Measurements from ENCODE around the gene IMMP2L. TPM values are rescaled to one million over a fixed set of nuclear protein-coding genes. Genes with fewer than 3 reads are reported as not detected.

Gene IMMP2L
- total and polyA plus RNA-seq, 2 donors (not counting 3 experiments of a cell fraction or from before 2014, with no cell fraction given): 9.9 to 11.8 TPM

DNA sequence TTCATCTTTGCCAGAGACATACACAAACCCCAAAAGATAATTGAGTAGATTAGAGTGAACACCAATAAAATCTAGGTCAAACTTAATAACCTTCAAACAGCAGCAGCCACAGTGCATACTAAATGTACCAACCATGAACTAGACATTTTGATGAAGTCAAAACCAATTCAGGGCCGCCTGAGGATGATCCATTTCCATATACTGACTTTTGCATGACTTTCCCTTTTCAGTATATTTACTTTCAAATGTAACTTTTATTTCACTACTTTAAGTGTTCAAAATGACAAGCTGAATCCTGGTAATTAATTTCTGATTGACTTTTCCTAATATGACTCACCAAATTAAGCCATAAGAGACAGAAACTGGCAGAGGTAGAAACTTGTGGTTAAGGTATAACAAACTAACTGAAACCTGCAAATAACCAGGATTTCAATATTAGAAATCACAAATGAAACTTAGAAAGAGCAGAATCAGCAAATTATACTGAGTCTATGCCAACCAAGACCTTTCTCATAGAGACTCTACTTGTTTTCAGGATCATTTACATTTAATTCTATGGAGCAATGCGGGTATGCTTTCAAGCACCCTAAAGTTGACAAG, 643.2 kb downstream of the IMMP2L start:
- ChIA-PET CTCF (no interaction called here), POLR2A (no interaction called here)
- no peak overlapping the region for H2AFZ ChIP-seq (ENCODE audit: low read depth, low read length)
- intact Hi-C loops (cut with micrococcal nuclease): no loop called here
- H3K9ac ChIP-seq (replicated peaks; ENCODE audit: extremely low read depth, insufficient read depth, low read length): no peak overlapping the region
- no peaks in the 10 kb centered on the region for H3K27me3 ChIP-seq (ENCODE audit: control insufficient read depth in 2 of 2, insufficient read depth in 2 of 2, low read length in 2 of 2)
- no peak overlapping the region for H3K27ac ChIP-seq (ENCODE audit: insufficient read depth, low read depth, low read length)
- H3K9me3 ChIP-seq (replicated peaks; ENCODE audit: control insufficient read depth, insufficient read depth, low read length): no peaks in the 10 kb centered on the region
- H3K79me2 ChIP-seq (ENCODE audit: control insufficient read depth, insufficient read depth, low read length): no peaks in the 10 kb centered on the region
- DNase-seq (ENCODE audit: low read depth, low spot score): no peak
- peaks cover 15% of the 10 kb centered on the region for H3K4me1 ChIP-seq (ENCODE audit: control insufficient read depth, extremely low read depth, insufficient read depth, low read length)
- no peak for FAIRE-seq
- H3K4me2 ChIP-seq (ENCODE audit: insufficient read depth, low read length): no peak overlapping the region
- no TSS peak for BruUV-seq (replicated peaks)
- H3K36me3 ChIP-seq (ENCODE audit: control insufficient read depth in 2 of 2, extremely low read depth in 1 of 2, insufficient read depth in 2 of 2, low read length in 2 of 2): no peaks in the 10 kb centered on the region
- H4K20me1 ChIP-seq (replicated peaks; ENCODE audit: control insufficient read depth, extremely low read depth, insufficient read depth, low read length): no peaks in the 10 kb centered on the region
- dilution Hi-C loops (cut with MboI; ENCODE audit: extremely low pct_ligation_motif_present, low sequenced_read_pairs): no loop called here
- H3K9me1 ChIP-seq (replicated peaks; ENCODE audit: control insufficient read depth, extremely low read depth, insufficient read depth, low read length): no peaks in the 10 kb centered on the region
- no peak for TF ChIP-seq POLR2AphosphoS5 (IDR thresholded peaks at IDR 0.05; ENCODE audit: insufficient read depth, low read depth, low read length)
- TF ChIP-seq, protein P1, sequence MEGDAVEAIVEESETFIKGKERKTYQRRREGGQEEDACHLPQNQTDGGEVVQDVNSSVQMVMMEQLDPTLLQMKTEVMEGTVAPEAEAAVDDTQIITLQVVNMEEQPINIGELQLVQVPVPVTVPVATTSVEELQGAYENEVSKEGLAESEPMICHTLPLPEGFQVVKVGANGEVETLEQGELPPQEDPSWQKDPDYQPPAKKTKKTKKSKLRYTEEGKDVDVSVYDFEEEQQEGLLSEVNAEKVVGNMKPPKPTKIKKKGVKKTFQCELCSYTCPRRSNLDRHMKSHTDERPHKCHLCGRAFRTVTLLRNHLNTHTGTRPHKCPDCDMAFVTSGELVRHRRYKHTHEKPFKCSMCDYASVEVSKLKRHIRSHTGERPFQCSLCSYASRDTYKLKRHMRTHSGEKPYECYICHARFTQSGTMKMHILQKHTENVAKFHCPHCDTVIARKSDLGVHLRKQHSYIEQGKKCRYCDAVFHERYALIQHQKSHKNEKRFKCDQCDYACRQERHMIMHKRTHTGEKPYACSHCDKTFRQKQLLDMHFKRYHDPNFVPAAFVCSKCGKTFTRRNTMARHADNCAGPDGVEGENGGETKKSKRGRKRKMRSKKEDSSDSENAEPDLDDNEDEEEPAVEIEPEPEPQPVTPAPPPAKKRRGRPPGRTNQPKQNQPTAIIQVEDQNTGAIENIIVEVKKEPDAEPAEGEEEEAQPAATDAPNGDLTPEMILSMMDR (IDR thresholded peaks at IDR 0.05; ENCODE audit: extremely low read depth in 1 of 2, insufficient read depth in 1 of 2, low read depth in 1 of 2, low read length in 2 of 2): no peak
- no peak for TF ChIP-seq POLR2A (IDR thresholded peaks at IDR 0.05; ENCODE audit: low read depth, low read length)
- TF ChIP-seq, protein P2, sequence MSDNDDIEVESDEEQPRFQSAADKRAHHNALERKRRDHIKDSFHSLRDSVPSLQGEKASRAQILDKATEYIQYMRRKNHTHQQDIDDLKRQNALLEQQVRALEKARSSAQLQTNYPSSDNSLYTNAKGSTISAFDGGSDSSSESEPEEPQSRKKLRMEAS (IDR thresholded peaks at IDR 0.05; ENCODE audit: insufficient read depth, insufficient read length): no peak
- TF ChIP-seq FOS (IDR thresholded peaks at IDR 0.05; ENCODE audit: borderline replicate concordance, insufficient read depth, low read length): no peak
- no peak for TF ChIP-seq JUN (IDR thresholded peaks at IDR 0.05; ENCODE audit: borderline replicate concordance, insufficient read depth, insufficient read length, low read depth)
- TF ChIP-seq MYC (IDR thresholded peaks at IDR 0.05; ENCODE audit: low read depth, low read length): no peak
- TF ChIP-seq EZH2 (IDR thresholded peaks at IDR 0.05; ENCODE audit: borderline replicate concordance, low read depth, low read length, severe bottlenecking): no peak
- no peak for TF ChIP-seq GATA2 (IDR thresholded peaks at IDR 0.05; ENCODE audit: insufficient read depth, insufficient read length, low read depth, low read length)
- H3K4me3 ChIP-seq (replicated peaks in 1 of 3; ENCODE audit: insufficient read depth in 1 of 3, low read depth in 1 of 3, low read length in 3 of 3): no peak overlapping the region
